A673 (cell line): Measurements from ENCODE around the gene NEXN. TPM values are rescaled to one million over a fixed set of nuclear protein-coding genes. Genes with fewer than 3 reads are reported as not detected.

ENCODE experiments used
- BruUV-seq: library from RNA; stranded (reverse); fragments of 400-500 nt; replicated peaks from 2 replicates; lab custom pipeline; 2021; lab: Mats Ljungman, UMichigan
- CTCF ChIA-PET: fragments of 300-600 bp; sonication (Branson Sonifier 250); formaldehyde crosslinking; loops from one replicate; lab custom pipeline; 2022; ENCODE audit warnings: antibody characterized with exemption; lab: Charles Lee
- POLR2A ChIA-PET: fragments of 300-600 bp; sonication (Branson Sonifier 250); formaldehyde crosslinking; loops from one replicate; lab custom pipeline; 2022; ENCODE audit warnings: antibody characterized with exemption; ENCODE audit not compliant: low non-redundant PET; lab: Charles Lee
- DNase-seq: peaks from one replicate; pipeline ENCODE4 v3.0.0-alpha.2; 2015; ENCODE audit warnings: low spot score
- H3K27ac ChIP-seq: fragments of 200-600 bp; sonication (generic); 2 replicates; pipeline ENCODE4 v1.5.1; 2016; ENCODE audit warnings: mixed run types, low read depth, mild to moderate bottlenecking, mixed read lengths, antibody characterized with exemption, low read length; ENCODE audit not compliant: poor library complexity, severe bottlenecking
- H3K27me3 ChIP-seq: fragments of 200-600 bp; sonication (generic); replicated peaks from 2 replicates; pipeline ENCODE4 v1.6.1; 2017; ENCODE audit warnings: mixed run types, low read depth, mild to moderate bottlenecking, mixed read lengths, antibody characterized with exemption, low read length; ENCODE audit not compliant: insufficient read depth, poor library complexity
- H3K36me3 ChIP-seq: fragments of 200-600 bp; sonication (generic); 2 replicates; pipeline ENCODE4 v1.6.1; 2016; ENCODE audit warnings: mixed run types, mild to moderate bottlenecking, mixed read lengths, antibody characterized with exemption, low read length; ENCODE audit not compliant: insufficient read depth, poor library complexity, severe bottlenecking
- H3K4me1 ChIP-seq: fragments of 200-600 bp; sonication (generic); 2 replicates; pipeline ENCODE4 v1.6.1; 2017; ENCODE audit warnings: mixed run types, mild to moderate bottlenecking, mixed read lengths, antibody characterized with exemption, low read length; ENCODE audit not compliant: insufficient read depth, poor library complexity, severe bottlenecking
- H3K4me3 ChIP-seq: fragments of 200-600 bp; sonication (generic); 2 replicates; pipeline ENCODE4 v1.5.1; 2016; ENCODE audit warnings: low read depth, mixed run types, mild to moderate bottlenecking, mixed read lengths, low read length; ENCODE audit not compliant: poor library complexity, severe bottlenecking
- H3K9me3 ChIP-seq: fragments of 200-600 bp; sonication (generic); 2 replicates; pipeline ENCODE4 v1.6.1; 2016; ENCODE audit warnings: mixed run types, low read depth, mild to moderate bottlenecking, mixed read lengths, antibody characterized with exemption, low read length; ENCODE audit not compliant: poor library complexity, severe bottlenecking
- CTCF ChIP-seq: fragments of 300-800, 200-600 bp; sonication (generic); conservative IDR thresholded peaks from 2 replicates; pipeline ENCODE4 v1.5.1; 2017; ENCODE audit warnings: low read depth, mild to moderate bottlenecking, antibody characterized with exemption, low read length, moderate library complexity, mixed read lengths
- EZH2 ChIP-seq: fragments of 200-600 bp; sonication (generic); IDR thresholded peaks from 2 replicates; pipeline ENCODE4 v1.6.1; 2017; ENCODE audit warnings: borderline replicate concordance, low read depth, mild to moderate bottlenecking, mixed read lengths, antibody characterized with exemption, low read length; ENCODE audit not compliant: poor library complexity, severe bottlenecking
- intact Hi-C: fragments of 100-400 bp; cut with micrococcal nuclease; formaldehyde crosslinking; loops from one replicate; pipeline ENCODE4 v1.10.0; 2022; ENCODE audit not compliant: unreplicated experiment
- total RNA-seq: library from RNA; stranded (reverse); gene quantifications from 2 replicates; pipeline ENCODE4 v1.2.3, GENCODE V29; 2021

NEXN gene
- total RNA-seq, 1 experiment from 2014 or later = 0.45 TPM

- intact Hi-C loops = no loop called here
- Histone ChIP-seq H3K4me1 (peaks cover 3% of the 10 kb centered on the region), H3K27ac (no peak overlapping the region), H3K36me3 (no peaks in the 10 kb centered on the region), H3K9me3 (no peaks in the 10 kb centered on the region), H3K27me3 (no peaks in the 10 kb centered on the region), H3K4me3 (no peak overlapping the region)
- BruUV-seq = no TSS peak
- ChIA-PET CTCF (no interaction called here), POLR2A (no interaction called here)
- no peak for DNase-seq
- TF ChIP-seq EZH2 = no peak
- TF ChIP-seq CTCF = no peak
Measured at GRCh38 chr1:77987919-77988318, 99.5 kb downstream of the NEXN start.

GRCh38 chr1:77989744-77990143 lies 101.3 kb downstream of the NEXN start:
- Histone ChIP-seq H3K4me3 (no peak overlapping the region), H3K4me1 (no peaks in the 10 kb centered on the region), H3K36me3 (no peaks in the 10 kb centered on the region), H3K27ac (no peak overlapping the region), H3K27me3 (no peaks in the 10 kb centered on the region), H3K9me3 (no peaks in the 10 kb centered on the region)
- BruUV-seq = no TSS peak
- intact Hi-C loops = no loop called here
- ChIA-PET CTCF (no interaction called here), POLR2A (no interaction called here)
- TF ChIP-seq CTCF = no peak
- no peak for DNase-seq

DNA sequence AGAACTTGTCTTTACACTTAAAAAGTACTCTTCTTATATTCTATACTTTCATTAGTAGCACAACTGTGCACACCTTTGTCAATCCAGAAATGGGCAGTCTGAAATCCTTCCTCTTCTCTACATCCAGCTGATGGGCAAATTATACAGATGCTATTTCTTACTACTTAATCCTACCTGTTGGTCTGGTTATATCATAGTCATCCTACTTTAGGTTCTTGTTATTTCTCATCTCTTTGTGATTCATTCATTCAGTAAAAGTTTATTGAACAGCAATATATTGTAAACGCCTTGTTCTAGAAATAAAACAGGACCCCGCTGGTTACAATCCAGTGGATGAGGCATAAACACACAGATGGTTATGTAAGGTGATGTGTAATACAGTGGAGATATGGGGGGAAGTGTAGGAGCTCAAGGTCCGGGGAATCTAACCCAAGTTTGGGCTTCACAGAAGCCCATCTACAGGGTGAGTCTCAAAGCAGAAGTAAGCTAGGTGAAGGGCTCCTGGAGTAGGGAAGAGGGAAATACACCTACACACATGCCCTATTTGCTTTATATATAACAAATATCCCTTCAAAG lies 102.3 kb downstream of the NEXN start:
- H3K36me3 ChIP-seq = no peaks in the 10 kb centered on the region
- H3K9me3 ChIP-seq = no peaks in the 10 kb centered on the region
- H3K27ac ChIP-seq = no peak overlapping the region
- TF ChIP-seq CTCF = no peak
- no peak for TF ChIP-seq EZH2
- no peaks in the 10 kb centered on the region for H3K4me1 ChIP-seq
- no TSS peak for BruUV-seq
- no peak for DNase-seq
- ChIA-PET POLR2A (no interaction called here), CTCF (no interaction called here)
- no peak overlapping the region for H3K4me3 ChIP-seq
- H3K27me3 ChIP-seq = no peaks in the 10 kb centered on the region
- intact Hi-C loops = no loop called here
